Endothelial cell of umbilical vein (primary cell): Measurements from ENCODE around the gene SNAPIN. TPM values are rescaled to one million over a fixed set of nuclear protein-coding genes. Genes with fewer than 3 reads are reported as not detected.

Experiments used
- BruUV-seq: library from RNA; stranded (reverse); fragments of 400-500 nt; replicated peaks from 2 replicates; lab custom pipeline; 2021; lab: Mats Ljungman, UMichigan
- CTCF ChIA-PET: fragments of 300-600, 350-600 bp; sonication (Branson Sonifier 250); formaldehyde crosslinking; loops from one replicate; lab custom pipeline; 2021; ENCODE audit warnings: antibody characterized with exemption, inconsistent platforms; lab: Charles Lee
- POLR2A ChIA-PET: fragments of 300-600, 350-600 bp; sonication (Branson Sonifier 250); formaldehyde crosslinking; loops from one replicate; lab custom pipeline; 2021; ENCODE audit warnings: antibody characterized with exemption, inconsistent platforms; lab: Charles Lee
- DNase-seq: peaks from one replicate; pipeline ENCODE4 v3.0.0-alpha.2; 2011; ENCODE audit warnings: low read depth, low spot score
- FAIRE-seq: peaks from 2 replicates; lab custom pipeline; 2011; peaks lifted over from hg19 to GRCh38; lab: Jason Lieb, UNC
- H2AFZ ChIP-seq: 2 replicates; pipeline ENCODE4 v1.6.0; 2012; ENCODE audit warnings: low read depth, low read length, control low read depth, inconsistent platforms
- H3K27ac ChIP-seq: 2 replicates; pipeline ENCODE4 v1.5.1; 2011; ENCODE audit warnings: low read depth, mild to moderate bottlenecking, control low read depth, low read length, moderate library complexity; ENCODE audit not compliant: insufficient read depth
- H3K27me3 ChIP-seq, 2 experiments: 2 replicates each; pipeline versions ENCODE4 v1.6.0 to v1.6.1; 2011; ENCODE audit warnings: low read length in 2 of 2, mixed read lengths in 1 of 2; ENCODE audit not compliant: control insufficient read depth in 2 of 2, insufficient read depth in 2 of 2
- H3K36me3 ChIP-seq, 2 experiments: 2 replicates in 1 of 2; 3 replicates in 1 of 2; pipeline ENCODE4 v1.5.1; 2011; ENCODE audit warnings: low read length in 2 of 2, mild to moderate bottlenecking in 1 of 2, moderate library complexity in 1 of 2; ENCODE audit not compliant: control insufficient read depth in 2 of 2, insufficient read depth in 2 of 2; ENCODE audit errors: extremely low read depth in 1 of 2
- H3K4me1 ChIP-seq: 3 replicates; pipeline ENCODE4 v1.5.1; 2011; ENCODE audit warnings: mild to moderate bottlenecking, low read length; ENCODE audit not compliant: control insufficient read depth, insufficient read depth; ENCODE audit errors: extremely low read depth
- H3K4me2 ChIP-seq: 2 replicates; pipeline ENCODE4 v1.6.1; 2011; ENCODE audit warnings: low read length, control low read depth, mixed read lengths; ENCODE audit not compliant: insufficient read depth
- H3K4me3 ChIP-seq, 3 experiments: fragments of 200-600 bp in 1 of 3; sonication (generic), shearing (Covaris generic) in 1 of 3; replicated peaks in 1 of 3; 2 replicates each; pipeline ENCODE4 v1.5.1; 2011 to 2016; ENCODE audit warnings: control low read depth in 3 of 3, low read length in 3 of 3, mild to moderate bottlenecking in 2 of 3, inconsistent platforms in 1 of 3, low read depth in 1 of 3, moderate library complexity in 1 of 3; ENCODE audit not compliant: insufficient read depth in 1 of 3
- H3K79me2 ChIP-seq: 2 replicates; pipeline ENCODE4 v1.6.0; 2012; ENCODE audit warnings: low read length, inconsistent platforms; ENCODE audit not compliant: control insufficient read depth, insufficient read depth
- H3K9ac ChIP-seq: replicated peaks from 2 replicates; pipeline ENCODE3; 2011; ENCODE audit warnings: low read length, control low read depth; ENCODE audit not compliant: insufficient read depth; ENCODE audit errors: extremely low read depth
- H3K9me1 ChIP-seq: replicated peaks from 3 replicates; pipeline ENCODE4 v1.6.0; 2011; ENCODE audit warnings: mild to moderate bottlenecking, low read length; ENCODE audit not compliant: control insufficient read depth, insufficient read depth; ENCODE audit errors: extremely low read depth
- H3K9me3 ChIP-seq: replicated peaks from 2 replicates; pipeline ENCODE4 v1.5.1; 2012; ENCODE audit warnings: low read length, inconsistent platforms; ENCODE audit not compliant: control insufficient read depth, insufficient read depth
- H4K20me1 ChIP-seq: replicated peaks from 2 replicates; pipeline ENCODE3; 2011; ENCODE audit warnings: mild to moderate bottlenecking, low read length; ENCODE audit not compliant: control insufficient read depth, insufficient read depth; ENCODE audit errors: extremely low read depth
- CTCF ChIP-seq, 2 donors: IDR thresholded peaks; 1 replicate in 1 of 2; 2 replicates in 1 of 2; pipeline ENCODE4 v1.5.1; 2011; ENCODE audit warnings: low read length in 2 of 2, mild to moderate bottlenecking in 2 of 2, moderate library complexity in 2 of 2, control low read depth in 1 of 2, inconsistent platforms in 1 of 2, low read depth in 1 of 2; ENCODE audit not compliant: insufficient read depth in 1 of 2; ENCODE audit errors: extremely low read depth in 1 of 2
- EZH2 ChIP-seq: IDR thresholded peaks from 2 replicates; pipeline ENCODE4 v1.6.1; 2012; ENCODE audit warnings: borderline replicate concordance, low read depth, mild to moderate bottlenecking, moderate library complexity, low read length, inconsistent platforms; ENCODE audit not compliant: severe bottlenecking
- FOS ChIP-seq: IDR thresholded peaks from 2 replicates; pipeline ENCODE4 v1.6.1; 2011; ENCODE audit warnings: mild to moderate bottlenecking, low read length, moderate library complexity, borderline replicate concordance; ENCODE audit not compliant: insufficient read depth
- GATA2 ChIP-seq: IDR thresholded peaks from 2 replicates; pipeline ENCODE4 v1.7.0; 2011; ENCODE audit warnings: low read depth, mild to moderate bottlenecking, moderate library complexity, mixed read lengths, low read length; ENCODE audit not compliant: insufficient read length, insufficient read depth
- JUN ChIP-seq: IDR thresholded peaks from 2 replicates; pipeline ENCODE4 v1.6.1; 2011; ENCODE audit warnings: borderline replicate concordance, low read depth; ENCODE audit not compliant: insufficient read length, insufficient read depth
- MAX ChIP-seq: IDR thresholded peaks from 2 replicates; pipeline ENCODE4 v1.6.1; 2011; ENCODE audit not compliant: insufficient read depth, insufficient read length
- MYC ChIP-seq: IDR thresholded peaks from one replicate; pipeline ENCODE4 v1.6.1; 2011; ENCODE audit warnings: mild to moderate bottlenecking, low read depth, low read length
- POLR2A ChIP-seq: IDR thresholded peaks from 2 replicates; pipeline ENCODE4 v1.6.1; 2012; ENCODE audit warnings: low read depth, mild to moderate bottlenecking, control low read depth, low read length
- POLR2AphosphoS5 ChIP-seq: IDR thresholded peaks from 2 replicates; pipeline ENCODE4 v1.6.1; 2012; ENCODE audit warnings: low read depth, mild to moderate bottlenecking, control low read depth, low read length, moderate library complexity; ENCODE audit not compliant: insufficient read depth
- dilution Hi-C: fragments of 300-500 bp; cut with MboI; formaldehyde crosslinking; loops from one replicate; pipeline ENCODE4 v1.15.0; 2019; ENCODE audit warnings: low sequenced_read_pairs; ENCODE audit not compliant: extremely low pct_ligation_motif_present
- intact Hi-C: fragments of 100-400 bp; cut with micrococcal nuclease; formaldehyde crosslinking; loops from one replicate; pipeline ENCODE4 v1.10.0; 2022
- polyA plus RNA-seq, 4 experiments: library from polyadenylated mRNA; depleted of rRNA in 3 of 4; stranded (reverse) in 3 of 4; unstranded in 1 of 4; fragments of >200 nt; gene quantifications; 2 replicates each; pipeline versions ENCODE4 v1.2.1 to v1.2.3, GENCODE V29; 2011 to 2012; ENCODE audit warnings: missing spikeins in 1 of 4
- total RNA-seq: library from RNA; stranded (reverse); gene quantifications from 2 replicates; pipeline ENCODE4 v1.2.3, GENCODE V29; 2021

SNAPIN gene
- total and polyA plus RNA-seq, 2 donors (not counting 3 experiments of a cell fraction or from before 2014, with no cell fraction given): 36.8 to 55.1 TPM

GRCh38 chr1:153624965-153625611, 33.4 kb upstream of the SNAPIN start:
- intact Hi-C loops: no loop called here

More at GRCh38 chr1:153624965-153625611, 33.4 kb upstream of the SNAPIN start:
- Histone ChIP-seq H3K27me3 (no peaks in the 10 kb centered on the region), H3K4me2 (no peak overlapping the region), H3K79me2 (peaks cover 28% of the 10 kb centered on the region), H4K20me1 (no peaks in the 10 kb centered on the region), H2AFZ (no peak overlapping the region), H3K27ac (no peak overlapping the region), H3K9me3 (no peaks in the 10 kb centered on the region), H3K4me1 (peaks cover 14% of the 10 kb centered on the region), H3K4me3 (no peak overlapping the region), H3K36me3 (no peaks in the 10 kb centered on the region), H3K9ac (no peak overlapping the region), H3K9me1 (no peaks in the 10 kb centered on the region)
- peak; percentile 43 for FAIRE-seq
- ChIA-PET CTCF (interaction anchor here (1.9 to 7.8 kb wide), 3 partner anchors 10 to 54 kb away, joined by 4 to 145 read pairs (median 27); partner anchors contain the start of gene S100A14), POLR2A (interaction anchor here (1.3 kb wide), 1 partner anchor 9 kb away, joined by 3 read pairs; the partner anchor contains the start of gene CHTOP)
- DNase-seq: no peak
- BruUV-seq: no TSS peak
- TF ChIP-seq JUN (no peak), MAX (no peak), POLR2AphosphoS5 (no peak), CTCF (IDR thresholded peaks at IDR 0.05; ENCODE audit: extremely low read depth in 1 of 2, insufficient read depth in 1 of 2, low read depth in 1 of 2, low read length in 2 of 2) (no peak), MYC (no peak), GATA2 (no peak), FOS (no peak), POLR2A (no peak), EZH2 (no peak)
- dilution Hi-C loops: no loop called here
